Vagina (tissue), 2 donors: ENCODE measurements around the gene TBX10. TPM values are rescaled to one million over a fixed set of nuclear protein-coding genes. Genes with fewer than 3 reads are reported as not detected.

Experiments
- DNase-seq, 2 donors: peaks; one replicate each; pipeline ENCODE4 v3.0.0-alpha.2; 2017; ENCODE audit errors: extremely low spot score in 2 of 2
- H3K27ac ChIP-seq: fragments of 200-600 bp; sonication (generic); one replicate; pipeline ENCODE4 v1.5.1; 2019
- H3K27me3 ChIP-seq: fragments of 200-600 bp; sonication (generic); one replicate; pipeline ENCODE4 v1.5.1; 2019
- H3K36me3 ChIP-seq, 2 donors: fragments of 200-600 bp; sonication (generic); one replicate each; pipeline ENCODE4 v1.5.1; 2017 to 2019
- H3K4me1 ChIP-seq: fragments of 200-600 bp; sonication (generic); one replicate; pipeline ENCODE4 v1.5.1; 2019
- H3K4me3 ChIP-seq, 2 donors: fragments of 200-600 bp; sonication (generic); 1 replicate in 1 of 2; 2 replicates in 1 of 2; pipeline ENCODE4 v1.5.1; 2016 to 2019
- H3K9me3 ChIP-seq: fragments of 200-600 bp; sonication (generic); one replicate; pipeline ENCODE4 v1.5.1; 2019
- CTCF ChIP-seq, 3 experiments: fragments of 450-650 bp in 2 of 3; fragments of 200-600 bp in 1 of 3; sonication (generic) in 1 of 3; IDR thresholded peaks; one replicate each; pipeline ENCODE4 v1.5.1; 2017 to 2019; ENCODE audit warnings: antibody characterized with exemption in 3 of 3, mild to moderate bottlenecking in 2 of 3, moderate library complexity in 2 of 3
- POLR2A ChIP-seq, 2 donors: fragments of 450-650 bp; IDR thresholded peaks; one replicate each; pipeline ENCODE4 v1.6.1; 2017; ENCODE audit warnings: antibody characterized with exemption in 2 of 2, mild to moderate bottlenecking in 2 of 2, moderate library complexity in 2 of 2
- POLR2AphosphoS5 ChIP-seq, 2 donors: sonication (generic); formaldehyde crosslinking; IDR thresholded peaks; one replicate each; pipeline ENCODE4 v1.9.0; 2017; ENCODE audit warnings: antibody characterized with exemption in 2 of 2, mild to moderate bottlenecking in 2 of 2, low read depth in 1 of 2; ENCODE audit not compliant: insufficient read depth in 1 of 2
- intact Hi-C: fragments of 100-400 bp; cut with DNase I; formaldehyde crosslinking; loops from one replicate; pipeline ENCODE4 v1.15.1; 2023
- total RNA-seq: library from RNA; depleted of rRNA; stranded (reverse); fragments of >200 nt; gene quantifications from one replicate; pipeline ENCODE4 v1.2.3, GENCODE V29; 2016

The TBX10 gene
- total RNA-seq, 1 donor from 2014 or later: not detected

- no peak overlapping the region for H3K27ac ChIP-seq
- H3K36me3 ChIP-seq: no peaks in the 10 kb centered on the region
- DNase-seq: no peak
- no peaks in the 10 kb centered on the region for H3K4me1 ChIP-seq
- intact Hi-C loops: no loop called here
- H3K27me3 ChIP-seq: no peaks in the 10 kb centered on the region
- no peaks in the 10 kb centered on the region for H3K9me3 ChIP-seq
- H3K4me3 ChIP-seq: peak overlapping the region; percentile 42
- TF ChIP-seq POLR2AphosphoS5 (IDR thresholded peaks at IDR 0.05; ENCODE audit: insufficient read depth in 1 of 2, low read depth in 1 of 2): no peak
- TF ChIP-seq POLR2A (IDR thresholded peaks at IDR 0.05): no peak
- no peak for TF ChIP-seq CTCF (IDR thresholded peaks at IDR 0.05)
These were observed 10.3 kb upstream of the TBX10 start for GRCh38 chr11:67649634-67650510.

GRCh38 chr11:67648796-67649613 is 9.4 kb upstream of the TBX10 start:
- no peak for TF ChIP-seq POLR2A (IDR thresholded peaks at IDR 0.05)
- TF ChIP-seq POLR2AphosphoS5 (IDR thresholded peaks at IDR 0.05; ENCODE audit: insufficient read depth in 1 of 2, low read depth in 1 of 2): no peak
- TF ChIP-seq CTCF (IDR thresholded peaks at IDR 0.05): no peak
- DNase-seq: no peak
- no peaks in the 10 kb centered on the region for H3K9me3 ChIP-seq
- H3K36me3 ChIP-seq: no peaks in the 10 kb centered on the region
- no peaks in the 10 kb centered on the region for H3K4me1 ChIP-seq
- no peak overlapping the region for H3K27ac ChIP-seq
- intact Hi-C loops: no loop called here
- no peaks in the 10 kb centered on the region for H3K27me3 ChIP-seq
- H3K4me3 ChIP-seq: no peak overlapping the region

- TF ChIP-seq POLR2AphosphoS5 (IDR thresholded peaks at IDR 0.05; ENCODE audit: insufficient read depth in 1 of 2, low read depth in 1 of 2) (no peak), POLR2A (IDR thresholded peaks at IDR 0.05) (no peak), CTCF (IDR thresholded peaks at IDR 0.05) (no peak)
- H3K36me3 ChIP-seq: no peaks in the 10 kb centered on the region
- H3K4me3 ChIP-seq: no peak overlapping the region
- no peaks in the 10 kb centered on the region for H3K4me1 ChIP-seq
- intact Hi-C loops: no loop called here
- no peak overlapping the region for H3K27ac ChIP-seq
- H3K9me3 ChIP-seq: no peaks in the 10 kb centered on the region
- H3K27me3 ChIP-seq: no peaks in the 10 kb centered on the region
- no peak for DNase-seq
These were observed 8.7 kb upstream of the TBX10 start for GRCh38 chr11:67648140-67648795.

GRCh38 chr11:67647471-67647870 is 7.9 kb upstream of the TBX10 start:
- DNase-seq: no peak
- Histone ChIP-seq H3K27ac (no peak overlapping the region), H3K27me3 (no peaks in the 10 kb centered on the region), H3K4me1 (no peaks in the 10 kb centered on the region), H3K9me3 (no peaks in the 10 kb centered on the region), H3K36me3 (no peaks in the 10 kb centered on the region), H3K4me3 (no peak overlapping the region)
- TF ChIP-seq CTCF (IDR thresholded peaks at IDR 0.05) (no peak), POLR2AphosphoS5 (IDR thresholded peaks at IDR 0.05; ENCODE audit: insufficient read depth in 1 of 2, low read depth in 1 of 2) (no peak), POLR2A (IDR thresholded peaks at IDR 0.05) (no peak)
- intact Hi-C loops: no loop called here
